Skin epidermis (tissue), 12 donors: ENCODE results near the gene GFI1B.
"Not testable (repeated sequence)": the region's sequence is repeated elsewhere in the genome, so short reads cannot be mapped to it uniquely, and the experiment has no call there.

Experiments used
- H3K27ac ChIP-seq, 21 experiments: fragments of 200-600 bp; sonication (generic) in 11 of 21; one replicate each; pipeline ENCODE4 v1.5.0; 2020; ENCODE audit warnings: mild to moderate bottlenecking in 3 of 21, inconsistent platforms in 2 of 21, moderate library complexity in 2 of 21
- H3K4me3 ChIP-seq, 7 experiments: fragments of 200-600 bp; sonication (generic) in 2 of 7; one replicate each; pipeline ENCODE4 v1.5.0; 2020; ENCODE audit warnings: inconsistent platforms in 2 of 7, mild to moderate bottlenecking in 2 of 7, moderate library complexity in 1 of 7

GFI1B gene

GRCh38 chr9:132989414-132989996, 11.0 kb downstream of the GFI1B start:
- Histone ChIP-seq H3K27ac (no peak overlapping the region), H3K4me3 (no peak overlapping the region)

GRCh38 chr9:132989998-132990557, 11.6 kb downstream of the GFI1B start:
- not testable (repeated sequence) for H3K27ac ChIP-seq, H3K4me3 ChIP-seq

GRCh38 chr9:132990781-132991180, 12.3 kb downstream of the GFI1B start:
- H3K27ac ChIP-seq = no peak overlapping the region
- H3K4me3 ChIP-seq = no peak overlapping the region

- Histone ChIP-seq H3K27ac (peak overlapping the region in 1 of 21 experiments; percentile 36), H3K4me3 (no peak overlapping the region)
Measured at GRCh38 chr9:132991351-132992300, 13.1 kb downstream of the GFI1B start.

- Histone ChIP-seq H3K27ac (peak overlapping the region in 10 of 21 experiments; percentile 36 to 78 (median 64)), H3K4me3 (no peak overlapping the region)
Measured at GRCh38 chr9:132993511-132993939, 15.0 kb downstream of the GFI1B start.

GRCh38 chr9:132994410-132995120, 16.1 kb downstream of the GFI1B start:
- Histone ChIP-seq H3K27ac (peak overlapping the region in 14 of 21 experiments; percentile 5 to 78 (median 62)), H3K4me3 (no peak overlapping the region)

- peak overlapping the region in 8 of 21 experiments; percentile 5 to 70 (median 56) for H3K27ac ChIP-seq
- no peak overlapping the region for H3K4me3 ChIP-seq
Measured at GRCh38 chr9:132995121-132995420, 16.6 kb downstream of the GFI1B start.

GRCh38 chr9:132995879-132996278, 17.4 kb downstream of the GFI1B start:
- H3K27ac ChIP-seq = no peak overlapping the region
- H3K4me3 ChIP-seq = no peak overlapping the region

GRCh38 chr9:132996526-132996925, 18.0 kb downstream of the GFI1B start:
- Histone ChIP-seq H3K4me3 (no peak overlapping the region), H3K27ac (no peak overlapping the region)

GRCh38 chr9:132997591-132997990, 19.1 kb downstream of the GFI1B start:
- H3K27ac ChIP-seq = no peak overlapping the region
- H3K4me3 ChIP-seq = no peak overlapping the region

GRCh38 chr9:132998221-132998620, 19.7 kb downstream of the GFI1B start:
- not testable (repeated sequence) for H3K4me3 ChIP-seq

GRCh38 chr9:132998831-132999635, 20.5 kb downstream of the GFI1B start:
- H3K4me3 ChIP-seq = no peak overlapping the region
- H3K27ac ChIP-seq = no peak overlapping the region

More at GRCh38 chr9:132998221-132998620, 19.7 kb downstream of the GFI1B start:
- not testable (repeated sequence) for H3K27ac ChIP-seq

- Histone ChIP-seq H3K4me3 (no peak overlapping the region), H3K27ac (no peak overlapping the region)
Measured at GRCh38 chr9:133002147-133003070, 23.9 kb downstream of the GFI1B start.

GRCh38 chr9:133003071-133003461, 24.6 kb downstream of the GFI1B start:
- H3K4me3 ChIP-seq = no peak overlapping the region
- H3K27ac ChIP-seq = no peak overlapping the region

GRCh38 chr9:133003671-133004090, 25.2 kb downstream of the GFI1B start:
- H3K27ac ChIP-seq = no peak overlapping the region
- no peak overlapping the region for H3K4me3 ChIP-seq

GRCh38 chr9:133004091-133004998, 25.9 kb downstream of the GFI1B start:
- Histone ChIP-seq H3K4me3 (no peak overlapping the region), H3K27ac (peak overlapping the region in 1 of 21 experiments; percentile 7)
